Kidney (tissue), 14 donors: ENCODE results near the gene TTC17. TPM values are rescaled to one million over a fixed set of nuclear protein-coding genes. Genes with fewer than 3 reads are reported as not detected.

ENCODE experiments used
- DNase-seq, 5 donors: peaks; one replicate each; pipeline ENCODE4 v3.0.0-alpha.2; 2013 to 2020
- FAIRE-seq: peaks from 2 replicates; lab custom pipeline; 2012; peaks lifted over from hg19 to GRCh38; lab: Jason Lieb, UNC
- H3K27ac ChIP-seq, 2 donors: one replicate each; pipeline ENCODE4 v1.7.0; 2013; ENCODE audit warnings: low read depth in 2 of 2, low read length in 2 of 2, inconsistent platforms in 1 of 2
- H3K27me3 ChIP-seq: one replicate; pipeline ENCODE4 v1.7.1; 2013; ENCODE audit warnings: low read length, inconsistent platforms; ENCODE audit not compliant: control insufficient read depth, insufficient read depth
- H3K36me3 ChIP-seq, 3 donors: one replicate each; pipeline versions ENCODE4 v1.7.0 to v1.7.1; 2013; ENCODE audit warnings: low read length in 3 of 3, control low read depth in 1 of 3, inconsistent platforms in 1 of 3; ENCODE audit not compliant: insufficient read depth in 3 of 3, control insufficient read depth in 2 of 3
- H3K4me1 ChIP-seq, 3 donors: one replicate each; pipeline versions ENCODE4 v1.7.0 to v1.7.1; 2013; ENCODE audit warnings: low read length in 3 of 3, inconsistent platforms in 1 of 3, low read depth in 1 of 3; ENCODE audit not compliant: control insufficient read depth in 2 of 3, insufficient read depth in 2 of 3
- H3K4me3 ChIP-seq, 3 donors: one replicate each; pipeline versions ENCODE4 v1.7.0 to v1.8.1; 2013; ENCODE audit warnings: low read length in 3 of 3, control low read depth in 1 of 3, inconsistent platforms in 1 of 3
- H3K9ac ChIP-seq, 3 donors: one replicate each; pipeline versions ENCODE4 v1.7.0 to v1.7.1; 2013; ENCODE audit warnings: low read length in 3 of 3, control low read depth in 1 of 3, inconsistent platforms in 1 of 3
- H3K9me3 ChIP-seq, 3 donors: one replicate each; pipeline versions ENCODE4 v1.7.0 to v1.7.1; 2013; ENCODE audit warnings: low read length in 3 of 3, control low read depth in 1 of 3, inconsistent platforms in 1 of 3; ENCODE audit not compliant: control insufficient read depth in 2 of 3, insufficient read depth in 1 of 3
- CTCF ChIP-seq: IDR thresholded peaks from 3 replicates; pipeline ENCODE4 v1.5.1; 2012; ENCODE audit warnings: mild to moderate bottlenecking, moderate library complexity, borderline replicate concordance; ENCODE audit not compliant: insufficient read depth; ENCODE audit errors: extremely low read depth
- intact Hi-C: fragments of 100-400 bp; cut with DNase I; formaldehyde crosslinking; loops from one replicate; pipeline ENCODE4 v1.11.1; 2022
- polyA plus RNA-seq: library from polyadenylated mRNA; stranded (reverse); fragments of 350-450 nt; fragmentation: Illumina TruSeq; extraction: RNeasy Lipid Tissue Mini Kit (QIAGEN cat#74804); gene quantifications from one replicate; pipeline ENCODE4 v1.2.3, GENCODE V29; 2014; ENCODE audit warnings: low read depth, low replicate concordance; ENCODE audit not compliant: insufficient read depth
- total RNA-seq: library from RNA; stranded (reverse); fragmentation: NEBNext Ultra II Directional; extraction: Animal tissue kit (Norgen Biotek cat#: 25700); gene quantifications from one replicate; pipeline ENCODE4 v1.2.1, GENCODE V29; 2021
- donor health status: control.
- donor health status: control.
- donor health status: control.
- donor health status: control.
- donor health status: control.
- donor health status: DM: yes; HTN: yes; CAD: no.
- donor health status: Normal renal cell carcinoma (clear cell type).

TTC17 gene
- total and polyA plus RNA-seq, 2 donors from 2014 or later: 26.2 to 76.5 TPM

- TF ChIP-seq CTCF: no peak
- Histone ChIP-seq H3K9ac (no peak overlapping the region), H3K4me1 (peaks cover 0 to under 1% (median 0%) of the 10 kb centered on the region in 3 donors), H3K36me3 (no peaks in the 10 kb centered on the region), H3K4me3 (no peak overlapping the region), H3K27ac (no peak overlapping the region), H3K9me3 (peaks cover 0 to 3% (median 0%) of the 10 kb centered on the region in 3 donors), H3K27me3 (no peaks in the 10 kb centered on the region)
- FAIRE-seq (no peak), DNase-seq (peak in 1 of 5 donors; percentile 19)
- intact Hi-C loops: no loop called here
Measured at GRCh38 chr11:43542750-43543712, 184.3 kb downstream of the TTC17 start.

Other genes with a start within 250 kb of the TTC17 start
- 89.0 TPM for gene API5, start 46.9 kb upstream of the TTC17 start, total RNA-seq
- 48.5 TPM for gene API5, start 46.9 kb upstream of the TTC17 start, polyA plus RNA-seq